Heart right ventricle (tissue), 16 donors: ENCODE results near the gene SH3PXD2B. TPM values are rescaled to one million over a fixed set of nuclear protein-coding genes. Genes with fewer than 3 reads are reported as not detected.

ENCODE experiments used
- ATAC-seq, 8 donors: fragments of 200-7000 bp; cut with Tn5 transposase; one replicate each; pipeline ENCODE4 v1.9.1; 2020; ENCODE audit warnings: mild to moderate bottlenecking in 8 of 8, moderate library complexity in 8 of 8, moderate number of reproducible peaks in 1 of 8
- DNase-seq, 2 donors: peaks; one replicate each; pipeline ENCODE4 v3.0.0-alpha.2; 2020
- H3K27ac ChIP-seq, 10 donors: fragments of 200-600 bp; sonication (generic) in 2 of 10; one replicate each; pipeline versions ENCODE4 v1.5.0 to v1.8.0; 2020 to 2022; ENCODE audit warnings: mild to moderate bottlenecking in 3 of 10
- H3K27me3 ChIP-seq, 7 donors: fragments of 200-600 bp; one replicate each; pipeline ENCODE4 v1.8.0; 2021 to 2022; ENCODE audit warnings: mild to moderate bottlenecking in 2 of 7
- H3K36me3 ChIP-seq, 9 donors: fragments of 200-600 bp; sonication (generic) in 1 of 9; one replicate each; pipeline versions ENCODE4 v1.5.0 to v1.8.0; 2020 to 2022; ENCODE audit warnings: mild to moderate bottlenecking in 2 of 9
- H3K4me1 ChIP-seq, 9 donors: fragments of 200-600 bp; sonication (generic) in 1 of 9; one replicate each; pipeline versions ENCODE4 v1.5.0 to v1.8.0; 2020 to 2022; ENCODE audit warnings: mild to moderate bottlenecking in 4 of 9
- H3K4me3 ChIP-seq, 10 donors: fragments of 200-600 bp; sonication (generic) in 2 of 10; one replicate each; pipeline versions ENCODE4 v1.5.0 to v1.8.0; 2020 to 2022; ENCODE audit warnings: mild to moderate bottlenecking in 7 of 10, moderate library complexity in 2 of 10
- H3K9me3 ChIP-seq, 11 donors: fragments of 200-600 bp in 10 of 11; sonication (generic) in 2 of 11; one replicate each; pipeline versions ENCODE4 v1.5.0 to v1.8.0; 2013 to 2022; ENCODE audit warnings: mild to moderate bottlenecking in 2 of 11, control low read depth in 1 of 11, moderate library complexity in 1 of 11
- CTCF ChIP-seq, 9 donors: fragments of 200-600 bp; sonication (generic) in 2 of 9; IDR thresholded peaks; one replicate each; pipeline versions ENCODE4 v1.5.0 to v1.8.0; 2021 to 2022; ENCODE audit warnings: antibody characterized with exemption in 9 of 9, mild to moderate bottlenecking in 5 of 9, moderate library complexity in 1 of 9
- WGBS, 2 donors: extraction: QIAGEN DNeasy Blood & Tissue Kit; methylation state at CpG; one replicate each; pipeline ENCODE4 v1.1.7; 2013; ENCODE audit warnings: inconsistent platforms in 1 of 2; 5-methylcytosine and 5-hydroxymethylcytosine counted together
- intact Hi-C, 10 donors: fragments of 100-400 bp; cut with DNase I; formaldehyde crosslinking; loops; one replicate each; pipeline versions ENCODE4 v1.11.1 to v1.14.2; 2022
- long read RNA-seq, 3 donors: library from polyadenylated mRNA; unstranded; transcript quantifications; one replicate each; pipeline ENCODE4 v2.0.0, GENCODE V29; 2020 to 2021
- polyA plus RNA-seq, 2 donors: library from polyadenylated mRNA; stranded (reverse); fragments of 200-250 nt; gene quantifications; one replicate each; pipeline ENCODE4 v1.2.3, GENCODE V29; 2013
- total RNA-seq, 10 donors: library from RNA; stranded (reverse); fragmentation: NEBNext Ultra II Directional in 3 of 10; extraction: Animal tissue kit (Norgen Biotek cat#: 25700) in 3 of 10; gene quantifications; one replicate each; pipeline versions ENCODE4 v1.2.1 to v1.2.4, GENCODE V29; 2021 to 2023
- donor health status: Arrhythmogenic right ventricular cardiomyopathy.
- donor health status: ischemic (EF 13 %, LVEDD 7.1; RV severe dilation, severe dysfunction).
- donor health status: healthy with polysubstance abuse.
- donor health status: DM: no; HTN: yes; CAD: no.
- donor health status: DM: no; HTN: no; CAD: no.
- donor health status: ischemic (EF 25% LVEDD 6.9; RV normal size, moderate dysfunction).
- donor health status: ischemic (EF 25% LVEDD 5.7; RV mildly dilated, moderate dysfunction).
- donor health status: healthy.
- donor health status: DM: yes; HTN: yes; CAD: no.
- donor health status: Ischemic cardiomyopathy.
- donor health status: ischemic (EF 35%, LVEDD 5.7; RV mildly dilated, moderate dysfunction).
- donor health status: nonischemic (EF 11% LVEDD 7.7; RV severe dilation, severe dysfunction).
- donor health status: DM: yes; HTN: yes; CAD: no.
- donor health status: PGD.
- donor health status: ischemic (EF 29% LVEDD 5.4; RV normal size, mild dysfunction).
- donor health status: nonischemic (EF 23%, LVEDD 6.1; RV moderate dilation, normal function).

The SH3PXD2B gene
- total RNA-seq (10 to 100 TPM in 2 of 10 donors, 1 to 10 TPM in 8; 2.9 to 12.5 (median 5.9) TPM), polyA plus RNA-seq (1 to 10 TPM; 1.8 to 5.7 TPM)
- long read RNA-seq, donor 1, partial matches to known transcripts, result 0 of 2 reads
- long read RNA-seq, donor 1, other reads (novel, unspliced or antisense), result 2 of 2 reads
- long read RNA-seq, donor 2, partial matches to known transcripts, result 1 of 1 reads
- long read RNA-seq, donor 2, other reads (novel, unspliced or antisense), result 0 of 1 reads
- long read RNA-seq, donor 3, partial matches to known transcripts, result 0 of 2 reads
- long read RNA-seq, donor 3, other reads (novel, unspliced or antisense), result 2 of 2 reads

- Histone ChIP-seq H3K4me3 (peak within 1 kb of the TSS; percentile 67 to 94 (median 82)), H3K27me3 (peaks cover 0 to 25% (median 0%) of the 10 kb centered on the region in 7 donors), H3K27ac (peak within 1 kb of the TSS; percentile 65 to 91 (median 83)), H3K36me3 (no peaks in the 10 kb centered on the region), H3K4me1 (peaks cover 6 to 70% (median 46%) of the 10 kb centered on the region in 9 donors), H3K9me3 (no peaks in the 10 kb centered on the region)
- intact Hi-C loops, result loop anchor here in 3 of 10 donors (5.0 to 10.0 kb wide), 4 partner anchors 37 to 172 kb away; partner anchors contain the start of gene UBTD2 (in 2 of the 3)
- TF ChIP-seq CTCF (IDR thresholded peaks at IDR 0.05), result no peak
- ATAC-seq (peak; percentile 28 to 72 (median 54)), DNase-seq (peak; percentile 66 to 69)
- WGBS, 2 donors, result 2 to 3% methylated on average over 52 to 89 of the region's 89 CpGs
Observed at GRCh38 chr5:172454358-172455086, at the start of gene SH3PXD2B. Gene SH3PXD2B, minus strand, starts transcription at chr5:172454525. Its CDS starts 173 bp downstream, at chr5:172454352.

GRCh38 chr5:172502969-172503368 is 48.6 kb upstream of the SH3PXD2B start:
- Histone ChIP-seq H3K27me3 (no peaks in the 10 kb centered on the region), H3K36me3 (no peaks in the 10 kb centered on the region), H3K27ac (peak overlapping the region; percentile 69 to 92 (median 86)), H3K4me1 (peaks cover 3 to 39% (median 22%) of the 10 kb centered on the region in 9 donors), H3K4me3 (no peak overlapping the region), H3K9me3 (no peaks in the 10 kb centered on the region)
- intact Hi-C loops, result loop anchor here in 4 of 10 donors (5.0 to 10.0 kb wide), 3 partner anchors 79 to 99 kb away; no protein-coding TSS in a partner anchor
- no peak for TF ChIP-seq CTCF (IDR thresholded peaks at IDR 0.05)
- DNase-seq (peak in 1 of 2 donors; percentile 5), ATAC-seq (no peak)
- WGBS, 2 donors, result 96 to 97% methylated on average over 4 of the region's 4 CpGs

- peaks cover 4 to 40% (median 25%) of the 10 kb centered on the region in 9 donors for H3K4me1 ChIP-seq
- H3K9me3 ChIP-seq, result no peaks in the 10 kb centered on the region
- TF ChIP-seq CTCF (IDR thresholded peaks at IDR 0.05), result no peak
- ATAC-seq, result no peak
- H3K4me3 ChIP-seq, result no peak overlapping the region
- 95 to 96% methylated on average over 8 of the region's 8 CpGs for WGBS, 2 donors
- DNase-seq, result peak in 1 of 2 donors; percentile 1
- peak overlapping the region in 3 of 10 donors; percentile 69 to 92 (median 91) for H3K27ac ChIP-seq
- no peaks in the 10 kb centered on the region for H3K27me3 ChIP-seq
- no peaks in the 10 kb centered on the region for H3K36me3 ChIP-seq
- intact Hi-C loops, result loop anchor here in 4 of 10 donors (5.0 to 10.0 kb wide), 3 partner anchors 80 to 100 kb away; no protein-coding TSS in a partner anchor
Observed at GRCh38 chr5:172502410-172502809, 48.1 kb upstream of the SH3PXD2B start.

GRCh38 chr5:172501708-172502320 is 47.5 kb upstream of the SH3PXD2B start:
- Histone ChIP-seq H3K4me3 (no peak overlapping the region), H3K36me3 (no peaks in the 10 kb centered on the region), H3K4me1 (peaks cover 10 to 46% (median 30%) of the 10 kb centered on the region in 9 donors), H3K27ac (peak overlapping the region in 1 of 10 donors; percentile 13), H3K27me3 (no peaks in the 10 kb centered on the region), H3K9me3 (no peaks in the 10 kb centered on the region)
- whole genome bisulfite sequencing, 2 donors, result 91 to 93% methylated on average over 7 of the region's 7 CpGs
- DNase-seq, result peak in 1 of 2 donors; percentile 1
- no peak for ATAC-seq
- intact Hi-C loops, result loop anchor here in 4 of 10 donors (5.0 to 10.0 kb wide), 3 partner anchors 80 to 100 kb away; no protein-coding TSS in a partner anchor
- TF ChIP-seq CTCF (IDR thresholded peaks at IDR 0.05), result no peak
